ENCODE data around the gene VWA3B. TPM values are rescaled to one million over a fixed set of nuclear protein-coding genes. Genes with fewer than 3 reads are reported as not detected.

VWA3B gene
- total and polyA plus RNA-seq, 8 donors: 0.03 to 134 (median 2.2) TPM; not detected in 2

GRCh38 chr2:98311771-98312545 is 225.0 kb downstream of the VWA3B start:
- Histone ChIP-seq H3K27ac (no peak overlapping the region), H3K36me3 (no peaks in the 10 kb centered on the region), H3K27me3 (peaks cover 0 to 20% (median 0%) of the 10 kb centered on the region in 3 donors), H3K4me3 (no peak overlapping the region), H3K4me1 (peaks cover 0 to 15% (median 11%) of the 10 kb centered on the region in 4 donors), H3K9me3 (no peaks in the 10 kb centered on the region)
- 73 to 80% (median 76%) methylated on average over 23 to 33 of the region's 33 CpGs for WGBS, 5 donors
- no peak for TF ChIP-seq POLR2AphosphoS5 (IDR thresholded peaks at IDR 0.05)
- TF ChIP-seq CTCF (IDR thresholded peaks at IDR 0.05): no peak
- TF ChIP-seq POLR2A (IDR thresholded peaks at IDR 0.05): no peak
- no peak for TF ChIP-seq EP300 (IDR thresholded peaks at IDR 0.05)
- intact Hi-C loops (cut with DNase I; ENCODE audit: low total_unique reads): no loop called here
- no peak for DNase-seq

- no peak overlapping the region for H3K4me3 ChIP-seq
- intact Hi-C loops (cut with DNase I; ENCODE audit: low total_unique reads): no loop called here
- H3K36me3 ChIP-seq: no peaks in the 10 kb centered on the region
- TF ChIP-seq EP300 (IDR thresholded peaks at IDR 0.05) (no peak), POLR2A (IDR thresholded peaks at IDR 0.05) (no peak), POLR2AphosphoS5 (IDR thresholded peaks at IDR 0.05) (no peak), CTCF (IDR thresholded peaks at IDR 0.05) (no peak)
- WGBS, 5 donors: 81 to 88% (median 86%) methylated on average over 8 of the region's 8 CpGs
- peaks cover 0 to 3% (median under 1%) of the 10 kb centered on the region in 4 donors for H3K4me1 ChIP-seq
- H3K27me3 ChIP-seq: peaks cover 0 to 11% (median 0%) of the 10 kb centered on the region in 3 donors
- no peaks in the 10 kb centered on the region for H3K9me3 ChIP-seq
- H3K27ac ChIP-seq: no peak overlapping the region
- no peak for DNase-seq
Observed at GRCh38 chr2:98313492-98314250, 226.7 kb downstream of the VWA3B start.

- intact Hi-C loops (cut with DNase I; ENCODE audit: low total_unique reads): no loop called here
- peaks cover 0 to under 1% (median 0%) of the 10 kb centered on the region in 4 donors for H3K9me3 ChIP-seq
- no peak for DNase-seq
- H3K36me3 ChIP-seq: no peaks in the 10 kb centered on the region
- TF ChIP-seq EP300 (IDR thresholded peaks at IDR 0.05) (no peak), POLR2A (IDR thresholded peaks at IDR 0.05) (no peak), POLR2AphosphoS5 (IDR thresholded peaks at IDR 0.05) (no peak), CTCF (IDR thresholded peaks at IDR 0.05) (no peak)
- H3K27ac ChIP-seq: no peak overlapping the region
- H3K27me3 ChIP-seq: peaks cover 0 to 8% (median 0%) of the 10 kb centered on the region in 3 donors
- 62 to 82% (median 78%) methylated on average over 4 of the region's 4 CpGs for WGBS, 5 donors
- H3K4me1 ChIP-seq: no peaks in the 10 kb centered on the region
- H3K4me3 ChIP-seq: no peak overlapping the region
Observed at GRCh38 chr2:98314251-98314650, 227.3 kb downstream of the VWA3B start.

GRCh38 chr2:98315957-98316356 is 229.0 kb downstream of the VWA3B start:
- TF ChIP-seq CTCF (IDR thresholded peaks at IDR 0.05) (no peak), EP300 (IDR thresholded peaks at IDR 0.05) (no peak), POLR2AphosphoS5 (IDR thresholded peaks at IDR 0.05) (no peak), POLR2A (IDR thresholded peaks at IDR 0.05) (no peak)
- Histone ChIP-seq H3K9me3 (peaks cover 4 to 17% (median 16%) of the 10 kb centered on the region in 4 donors), H3K27me3 (peaks cover 0 to 8% (median 0%) of the 10 kb centered on the region in 3 donors), H3K36me3 (no peaks in the 10 kb centered on the region), H3K4me1 (no peaks in the 10 kb centered on the region), H3K27ac (no peak overlapping the region), H3K4me3 (no peak overlapping the region)
- intact Hi-C loops (cut with DNase I; ENCODE audit: low total_unique reads): no loop called here
- no peak for DNase-seq
- WGBS, 5 donors: 82 to 98% (median 93%) methylated on average over 2 of the region's 2 CpGs
